ENCODE results near the gene RSPO1. TPM values are rescaled to one million over a fixed set of nuclear protein-coding genes. Genes with fewer than 3 reads are reported as not detected.

RSPO1 gene
- polyA plus RNA-seq, 1 donor from 2014 or later: not detected

DNA sequence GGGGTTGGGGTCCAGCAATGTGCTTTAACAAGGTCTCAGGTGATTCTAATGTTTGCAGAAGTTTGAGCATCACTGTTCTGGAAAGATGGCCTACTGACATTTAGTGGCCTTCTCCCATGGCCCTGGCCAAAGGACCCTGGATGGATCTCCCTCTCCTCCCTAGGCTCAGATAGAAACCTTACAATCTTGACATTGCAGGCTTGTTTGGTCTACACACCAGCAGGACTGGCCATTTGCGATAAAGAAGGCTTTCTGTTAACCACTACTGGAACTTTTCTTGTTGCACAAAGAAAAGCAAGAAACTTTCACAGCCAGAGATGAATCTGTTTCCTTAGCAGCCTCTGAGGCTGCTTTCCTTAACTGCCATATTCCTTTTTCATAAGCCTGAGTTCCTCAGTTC lies 71.7 kb downstream of the RSPO1 start:
- H3K36me3 ChIP-seq (ENCODE audit: insufficient read depth, low read length): peaks cover 3% of the 10 kb centered on the region

More for the DNA sequence above, 71.7 kb downstream of the RSPO1 start:
- Histone ChIP-seq H4K20me1 (ENCODE audit: insufficient read depth) (no peaks in the 10 kb centered on the region), H3K9ac (ENCODE audit: low read length) (no peak overlapping the region), H3K27me3 (ENCODE audit: insufficient read depth, low read depth, low read length) (no peaks in the 10 kb centered on the region), H3K9me2 (ENCODE audit: insufficient read depth, low read length) (no peaks in the 10 kb centered on the region), H3K4me3 (ENCODE audit: low read length) (no peak overlapping the region), H3F3A (ENCODE audit: insufficient read depth, low read length, poor library complexity, severe bottlenecking) (no peaks in the 10 kb centered on the region), H3K4me2 (ENCODE audit: low read length) (no peak overlapping the region), H2AFZ (ENCODE audit: low read depth, low read length) (no peak overlapping the region), H3K9me3 (ENCODE audit: low read length) (no peaks in the 10 kb centered on the region), H3K27ac (ENCODE audit: low read length) (no peak overlapping the region), H3K79me2 (replicated peaks; ENCODE audit: insufficient read depth, low read length) (no peaks in the 10 kb centered on the region)
- TF ChIP-seq RAD21 (conservative IDR thresholded peaks at IDR 0.05) (no peak), SMC3 (conservative IDR thresholded peaks at IDR 0.05; ENCODE audit: poor library complexity) (no peak), POLR2AphosphoS5 (IDR thresholded peaks at IDR 0.05) (no peak), EZH2 (IDR thresholded peaks at IDR 0.05; ENCODE audit: borderline replicate concordance, insufficient read depth, low read length, poor library complexity, severe bottlenecking) (no peak), TAF1 (IDR thresholded peaks at IDR 0.05; ENCODE audit: low read depth) (no peak), EP300 (conservative IDR thresholded peaks at IDR 0.05; ENCODE audit: poor library complexity, severe bottlenecking) (no peak), MXI1 (conservative IDR thresholded peaks at IDR 0.05; ENCODE audit: poor library complexity, severe bottlenecking) (no peak)
- TF ChIP-seq, protein P1, sequence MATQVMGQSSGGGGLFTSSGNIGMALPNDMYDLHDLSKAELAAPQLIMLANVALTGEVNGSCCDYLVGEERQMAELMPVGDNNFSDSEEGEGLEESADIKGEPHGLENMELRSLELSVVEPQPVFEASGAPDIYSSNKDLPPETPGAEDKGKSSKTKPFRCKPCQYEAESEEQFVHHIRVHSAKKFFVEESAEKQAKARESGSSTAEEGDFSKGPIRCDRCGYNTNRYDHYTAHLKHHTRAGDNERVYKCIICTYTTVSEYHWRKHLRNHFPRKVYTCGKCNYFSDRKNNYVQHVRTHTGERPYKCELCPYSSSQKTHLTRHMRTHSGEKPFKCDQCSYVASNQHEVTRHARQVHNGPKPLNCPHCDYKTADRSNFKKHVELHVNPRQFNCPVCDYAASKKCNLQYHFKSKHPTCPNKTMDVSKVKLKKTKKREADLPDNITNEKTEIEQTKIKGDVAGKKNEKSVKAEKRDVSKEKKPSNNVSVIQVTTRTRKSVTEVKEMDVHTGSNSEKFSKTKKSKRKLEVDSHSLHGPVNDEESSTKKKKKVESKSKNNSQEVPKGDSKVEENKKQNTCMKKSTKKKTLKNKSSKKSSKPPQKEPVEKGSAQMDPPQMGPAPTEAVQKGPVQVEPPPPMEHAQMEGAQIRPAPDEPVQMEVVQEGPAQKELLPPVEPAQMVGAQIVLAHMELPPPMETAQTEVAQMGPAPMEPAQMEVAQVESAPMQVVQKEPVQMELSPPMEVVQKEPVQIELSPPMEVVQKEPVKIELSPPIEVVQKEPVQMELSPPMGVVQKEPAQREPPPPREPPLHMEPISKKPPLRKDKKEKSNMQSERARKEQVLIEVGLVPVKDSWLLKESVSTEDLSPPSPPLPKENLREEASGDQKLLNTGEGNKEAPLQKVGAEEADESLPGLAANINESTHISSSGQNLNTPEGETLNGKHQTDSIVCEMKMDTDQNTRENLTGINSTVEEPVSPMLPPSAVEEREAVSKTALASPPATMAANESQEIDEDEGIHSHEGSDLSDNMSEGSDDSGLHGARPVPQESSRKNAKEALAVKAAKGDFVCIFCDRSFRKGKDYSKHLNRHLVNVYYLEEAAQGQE (IDR thresholded peaks at IDR 0.05; ENCODE audit: borderline replicate concordance): no peak
- TF ChIP-seq, protein P2, sequence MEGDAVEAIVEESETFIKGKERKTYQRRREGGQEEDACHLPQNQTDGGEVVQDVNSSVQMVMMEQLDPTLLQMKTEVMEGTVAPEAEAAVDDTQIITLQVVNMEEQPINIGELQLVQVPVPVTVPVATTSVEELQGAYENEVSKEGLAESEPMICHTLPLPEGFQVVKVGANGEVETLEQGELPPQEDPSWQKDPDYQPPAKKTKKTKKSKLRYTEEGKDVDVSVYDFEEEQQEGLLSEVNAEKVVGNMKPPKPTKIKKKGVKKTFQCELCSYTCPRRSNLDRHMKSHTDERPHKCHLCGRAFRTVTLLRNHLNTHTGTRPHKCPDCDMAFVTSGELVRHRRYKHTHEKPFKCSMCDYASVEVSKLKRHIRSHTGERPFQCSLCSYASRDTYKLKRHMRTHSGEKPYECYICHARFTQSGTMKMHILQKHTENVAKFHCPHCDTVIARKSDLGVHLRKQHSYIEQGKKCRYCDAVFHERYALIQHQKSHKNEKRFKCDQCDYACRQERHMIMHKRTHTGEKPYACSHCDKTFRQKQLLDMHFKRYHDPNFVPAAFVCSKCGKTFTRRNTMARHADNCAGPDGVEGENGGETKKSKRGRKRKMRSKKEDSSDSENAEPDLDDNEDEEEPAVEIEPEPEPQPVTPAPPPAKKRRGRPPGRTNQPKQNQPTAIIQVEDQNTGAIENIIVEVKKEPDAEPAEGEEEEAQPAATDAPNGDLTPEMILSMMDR (IDR thresholded peaks at IDR 0.05; ENCODE audit: poor library complexity, severe bottlenecking): no peak

Other genes starting within 250 kb of the RSPO1 start
- gene ZC3H12A, start 160.3 kb downstream of the RSPO1 start, polyA plus RNA-seq: 0.20 TPM in 1 of 2 replicates, not detected in the other
- gene MEAF6, start 120.1 kb downstream of the RSPO1 start, polyA plus RNA-seq: 333 and 351 TPM in 2 replicates
- 9.5 and 15.7 TPM in 2 replicates for gene SNIP1, start 80.6 kb downstream of the RSPO1 start, polyA plus RNA-seq
- 33.5 and 35.0 TPM in 2 replicates for gene DNALI1, start 78.0 kb downstream of the RSPO1 start, polyA plus RNA-seq
- 31.6 and 31.7 TPM in 2 replicates for gene GNL2, start 39.0 kb downstream of the RSPO1 start, polyA plus RNA-seq
- gene CDCA8, start 57.6 kb upstream of the RSPO1 start, polyA plus RNA-seq: 0.72 and 1.0 TPM in 2 replicates
- 34.7 and 39.4 TPM in 2 replicates for gene EPHA10, start 130.2 kb upstream of the RSPO1 start, polyA plus RNA-seq
- 37.0 and 46.7 TPM in 2 replicates for gene MANEAL, start 159.0 kb upstream of the RSPO1 start, polyA plus RNA-seq
- 133 and 143 TPM in 2 replicates for gene C1orf122, start 172.9 kb upstream of the RSPO1 start, polyA plus RNA-seq
- 27.6 and 34.1 TPM in 2 replicates for gene YRDC, start 173.3 kb upstream of the RSPO1 start, polyA plus RNA-seq
- gene MTF1, start 224.7 kb upstream of the RSPO1 start, polyA plus RNA-seq: 3.7 and 3.8 TPM in 2 replicates

Measured in neural cell (in vitro differentiated cells).